GM18870 (cell line): ENCODE measurements around the gene TUBA4A.

Source experiments
- ATAC-seq: cut with Tn5 transposase; IDR thresholded peaks from one replicate; pipeline ENCODE4 v1.9.1; 2021; ENCODE audit warnings: moderate library complexity; ENCODE audit not compliant: unreplicated experiment

The TUBA4A gene

DNA sequence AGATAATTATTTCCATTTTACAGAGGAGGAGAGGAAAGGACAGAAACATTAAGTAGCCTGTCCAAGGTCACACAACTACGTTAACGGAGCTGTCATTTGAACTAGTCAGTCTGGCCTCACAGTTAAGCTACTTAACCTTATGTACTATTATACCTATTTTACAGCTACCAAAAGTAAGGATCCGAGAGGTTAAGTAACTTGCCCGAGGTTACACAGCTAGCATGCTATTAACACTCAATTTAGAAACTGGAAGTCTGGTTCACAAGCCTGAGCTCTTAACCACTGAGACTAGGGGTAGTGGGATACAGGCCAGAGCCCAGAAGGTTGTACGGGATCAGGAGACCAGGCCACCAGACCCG, 8.9 kb downstream of the TUBA4A start:
- no peak for ATAC-seq

DNA sequence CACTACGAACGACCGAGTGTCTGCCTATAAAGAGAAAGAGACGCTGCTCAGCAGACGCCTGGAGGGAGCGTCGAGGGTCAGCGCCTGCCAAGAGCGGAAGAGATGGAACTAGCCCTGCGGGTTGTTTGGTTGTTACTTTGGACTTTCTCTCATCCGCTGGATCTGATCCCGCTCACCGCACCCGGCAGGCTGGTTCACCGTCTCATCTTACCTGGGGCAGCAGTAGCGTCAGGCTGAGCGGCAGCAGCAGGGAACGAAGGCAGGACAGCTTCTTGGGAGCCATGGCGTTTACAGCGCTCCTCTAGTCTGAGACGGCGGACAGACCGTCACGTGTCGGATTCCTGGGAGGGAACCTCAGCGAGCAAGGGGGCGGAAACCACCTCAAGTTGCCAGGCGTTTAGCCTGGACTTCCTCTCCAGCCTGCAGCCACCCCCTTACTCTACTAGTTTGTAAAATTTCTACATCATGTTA, 10.4 kb downstream of the TUBA4A start:
- ATAC-seq = no peak

DNA sequence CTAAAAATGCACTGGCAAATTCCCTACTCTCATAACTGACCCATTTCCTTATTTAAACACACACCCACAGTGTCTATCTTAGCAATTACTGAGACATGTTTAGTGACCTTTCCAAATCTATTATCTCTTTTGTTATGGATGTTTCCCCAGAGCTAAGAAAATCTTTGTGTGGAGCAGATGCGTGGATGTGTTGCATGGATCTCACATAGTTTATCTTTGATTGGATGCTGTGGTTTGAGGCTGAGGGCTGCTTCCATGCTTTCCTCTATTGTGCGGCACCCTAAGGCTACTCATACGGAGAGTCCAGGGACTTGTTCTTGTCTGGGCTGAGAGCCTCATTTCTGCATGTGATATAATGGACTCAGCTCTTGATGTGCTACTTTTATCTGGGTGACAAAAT, 19.4 kb downstream of the TUBA4A start:
- ATAC-seq = no peak

DNA sequence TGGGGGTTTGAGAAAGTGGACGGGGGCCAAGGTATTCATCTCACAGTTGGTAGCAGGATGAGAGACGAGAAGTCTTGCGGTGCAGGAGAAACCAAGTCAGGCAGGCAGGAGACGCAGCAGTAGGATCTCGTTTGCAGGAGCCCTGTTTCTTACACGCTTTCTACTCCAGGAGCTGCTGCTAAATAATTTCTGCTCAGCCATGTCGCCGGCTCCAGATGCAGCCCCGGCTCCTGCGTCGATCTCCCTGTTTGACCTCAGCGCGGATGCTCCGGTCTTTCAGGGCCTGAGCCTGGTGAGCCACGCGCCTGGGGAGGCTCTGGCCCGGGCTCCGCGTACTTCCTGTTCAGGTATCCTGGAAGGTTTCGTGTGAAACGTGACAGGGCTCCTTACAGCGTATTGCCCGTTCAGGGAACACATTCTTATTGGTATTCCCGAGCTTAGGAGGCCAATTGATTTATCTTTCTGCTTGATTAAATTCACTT, 23.6 kb downstream of the TUBA4A start:
- no peak for ATAC-seq

DNA sequence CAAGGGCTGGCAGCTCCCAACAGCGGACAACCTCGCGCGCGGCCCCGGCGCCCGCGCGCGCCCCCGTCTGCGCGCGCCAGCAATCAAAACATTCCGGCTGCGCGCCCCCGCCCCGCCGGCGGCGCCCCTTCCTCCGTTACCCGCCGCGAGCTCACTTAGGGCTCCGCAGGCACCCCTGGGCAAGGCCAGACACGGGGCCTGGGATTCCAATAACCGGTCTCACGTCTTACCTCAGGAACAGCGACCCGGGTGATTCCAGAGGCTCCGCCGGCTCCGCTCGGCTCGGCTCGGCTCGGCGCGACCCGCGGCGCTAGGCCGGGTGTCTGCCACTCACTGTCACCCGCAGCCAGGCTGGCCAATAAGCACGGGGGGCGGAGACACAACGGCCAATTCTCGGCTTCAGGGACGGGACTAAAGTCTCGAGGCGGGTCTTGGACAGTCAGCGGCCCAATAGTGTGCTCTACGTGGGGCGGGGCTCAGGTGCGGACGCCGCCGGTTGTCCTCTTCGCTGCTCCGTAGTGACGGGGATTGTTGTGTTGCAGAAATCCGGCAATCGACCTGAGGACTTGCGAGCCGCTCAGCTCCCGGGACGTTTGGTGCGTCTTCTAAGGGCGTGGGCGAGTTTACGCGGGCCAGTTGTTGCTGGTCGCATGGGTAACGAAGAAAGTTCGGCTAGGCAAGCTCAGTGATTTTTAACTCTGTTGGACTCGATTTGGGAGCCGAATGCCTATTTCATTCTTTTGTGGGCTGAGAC, 24.2 kb downstream of the TUBA4A start, which contains the start of the genes ANKZF1 and ATG9A:
Gene ANKZF1, plus strand, starts transcription at position 502 of the 754 bp plus-strand sequence. CDS start 452 bp downstream, outside the sequence.
Gene ATG9A, minus strand, starts transcription at position 332 of the 754 bp plus-strand sequence. CDS start 1,612 bp downstream, outside the sequence.
- peak; percentile 92 for ATAC-seq

DNA sequence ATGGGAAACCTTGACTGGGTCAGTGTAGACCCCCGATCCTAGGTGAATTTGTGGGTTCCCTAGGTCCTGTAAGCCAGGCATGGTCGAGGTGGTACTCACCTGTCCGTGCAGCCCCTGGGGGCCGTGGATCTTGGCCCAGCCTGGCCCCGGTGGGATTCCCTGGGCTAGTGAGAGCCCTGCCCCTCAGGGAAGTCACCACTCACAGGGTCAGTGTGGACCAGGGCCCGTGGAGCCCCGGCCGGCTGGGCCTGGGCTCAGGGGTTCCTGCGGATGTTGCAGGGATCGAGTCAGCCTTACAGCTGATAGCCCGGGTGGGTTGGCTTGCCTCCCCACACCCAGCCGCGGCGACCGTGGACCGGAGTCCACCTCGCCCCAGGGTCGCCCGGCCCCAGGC, 24.8 kb downstream of the TUBA4A start:
- ATAC-seq = no peak

DNA sequence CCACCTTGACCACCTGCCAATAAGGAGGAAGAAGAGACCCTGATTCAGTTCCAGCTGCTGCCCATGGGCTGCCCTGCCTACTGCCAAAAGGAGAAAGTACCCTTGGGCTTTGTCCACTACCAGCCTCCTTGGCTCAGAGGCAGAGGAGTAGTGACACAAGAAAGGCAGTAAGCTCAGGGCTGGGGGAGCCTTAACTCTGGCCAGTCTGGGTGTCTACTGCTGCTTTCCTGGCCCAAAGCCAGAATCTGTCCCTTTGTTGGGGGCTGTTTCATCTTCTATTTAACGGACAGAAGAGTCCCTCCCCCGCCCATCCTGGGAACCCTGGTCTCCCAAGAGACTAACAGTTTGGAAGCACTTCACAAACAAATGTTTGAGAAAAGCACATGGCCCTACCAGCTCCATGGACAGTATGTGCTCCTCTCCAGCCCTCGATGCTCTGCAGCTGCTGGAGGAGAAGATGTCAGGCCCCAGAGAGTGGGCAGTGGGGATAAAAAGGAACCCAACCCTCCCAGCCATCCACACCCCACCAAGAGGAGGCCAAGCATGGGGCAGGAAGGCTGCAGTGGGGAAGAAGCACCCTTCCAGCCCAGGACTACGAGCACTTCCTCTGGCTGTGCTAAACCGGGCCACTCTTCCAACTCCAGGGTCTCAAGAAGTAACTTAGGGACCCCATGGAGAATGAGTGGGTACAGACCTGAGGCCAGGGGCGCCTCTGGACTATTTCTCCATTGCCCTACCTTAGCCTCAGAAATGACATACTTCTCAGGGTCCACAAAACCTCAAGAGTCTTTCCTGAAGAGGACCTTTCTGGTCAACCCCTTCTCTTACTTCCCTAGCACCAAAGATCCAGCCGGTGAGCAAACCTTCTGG, 25.4 kb downstream of the TUBA4A start:
- no peak for ATAC-seq

DNA sequence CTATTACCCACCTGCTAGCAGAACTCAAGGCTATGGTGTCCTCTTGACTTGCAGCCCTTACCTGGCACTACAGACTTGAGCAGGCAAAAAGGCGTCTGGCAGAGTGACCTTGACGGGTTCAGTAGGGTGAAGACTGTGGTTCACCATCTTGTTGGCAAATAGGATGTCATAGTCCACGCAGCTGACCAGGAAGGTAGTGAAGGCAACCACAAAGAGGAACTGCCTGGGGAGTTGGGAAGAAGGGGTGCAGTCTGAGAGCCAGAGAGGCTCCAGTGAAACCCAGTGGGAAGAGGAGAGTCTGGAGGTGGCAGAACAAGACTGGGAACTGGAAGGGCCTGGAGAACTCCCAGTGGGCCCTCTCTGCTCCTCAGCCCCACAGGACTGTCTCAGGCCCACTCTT, 28.4 kb downstream of the TUBA4A start:
- no peak for ATAC-seq

DNA sequence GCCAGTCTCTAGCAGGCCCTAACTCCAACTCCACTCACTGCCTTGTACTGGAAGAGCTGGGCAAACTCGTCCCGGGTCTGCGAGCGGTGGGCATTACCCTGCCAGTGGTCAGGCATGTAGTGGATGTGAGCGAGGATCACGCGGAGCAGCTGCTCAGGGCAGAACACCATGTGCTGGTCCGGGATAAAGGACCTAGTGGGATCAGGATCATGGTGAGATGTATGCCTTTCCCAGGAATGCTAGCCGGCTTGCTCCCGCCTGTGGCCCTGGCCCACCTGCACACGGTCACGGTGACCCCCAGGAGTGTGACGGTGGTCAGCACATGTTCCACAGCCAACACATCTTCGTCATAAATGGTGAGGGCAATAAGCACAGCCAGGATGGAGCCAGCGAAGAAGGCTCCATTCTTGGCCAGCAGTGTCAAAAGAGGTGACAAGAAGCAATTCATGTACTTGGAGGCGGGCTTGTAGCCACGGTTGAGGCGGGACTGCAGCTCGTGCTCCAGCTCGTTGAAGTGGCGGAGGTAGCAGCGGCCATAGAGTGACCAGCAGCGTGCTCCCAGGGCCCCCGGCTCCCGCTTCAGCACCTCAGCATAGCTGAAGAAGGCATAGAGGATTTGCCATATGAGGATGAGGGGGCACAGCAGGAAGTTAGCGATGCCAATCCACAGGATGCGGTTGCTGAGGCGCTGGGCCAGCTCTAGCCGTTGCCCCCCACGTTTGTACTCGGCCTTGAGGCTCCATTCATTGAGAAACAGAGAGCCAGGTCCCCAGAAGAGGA, 29.7 kb downstream of the TUBA4A start:
- no peak for ATAC-seq

DNA sequence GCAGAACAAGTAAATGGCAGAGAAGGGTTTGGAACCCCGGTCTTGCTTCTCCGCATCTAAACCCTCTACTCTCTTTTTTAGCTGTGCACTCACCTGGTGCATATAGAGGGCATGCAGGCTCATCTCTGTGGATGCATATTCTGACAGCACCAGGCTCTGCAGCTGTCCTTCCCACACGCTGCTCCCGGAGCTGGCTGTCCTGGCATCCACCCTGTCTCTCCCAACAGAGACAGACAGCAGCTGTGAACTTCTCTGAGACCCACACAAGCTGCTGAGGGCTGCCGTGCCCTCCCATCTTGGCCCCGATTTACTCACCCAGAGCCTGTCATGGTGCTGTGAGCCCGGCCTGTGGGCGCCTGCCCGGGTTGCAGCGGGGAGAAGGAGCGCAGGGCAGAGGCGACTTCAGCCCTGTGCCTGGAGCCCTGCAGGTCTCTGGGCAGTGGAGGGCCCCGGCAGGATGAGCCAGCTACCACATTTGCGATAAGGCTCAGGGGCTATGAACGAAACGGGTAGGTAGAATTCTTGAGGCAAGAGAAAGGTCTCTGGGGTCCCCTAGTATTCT, 31.7 kb downstream of the TUBA4A start:
- ATAC-seq = no peak

DNA sequence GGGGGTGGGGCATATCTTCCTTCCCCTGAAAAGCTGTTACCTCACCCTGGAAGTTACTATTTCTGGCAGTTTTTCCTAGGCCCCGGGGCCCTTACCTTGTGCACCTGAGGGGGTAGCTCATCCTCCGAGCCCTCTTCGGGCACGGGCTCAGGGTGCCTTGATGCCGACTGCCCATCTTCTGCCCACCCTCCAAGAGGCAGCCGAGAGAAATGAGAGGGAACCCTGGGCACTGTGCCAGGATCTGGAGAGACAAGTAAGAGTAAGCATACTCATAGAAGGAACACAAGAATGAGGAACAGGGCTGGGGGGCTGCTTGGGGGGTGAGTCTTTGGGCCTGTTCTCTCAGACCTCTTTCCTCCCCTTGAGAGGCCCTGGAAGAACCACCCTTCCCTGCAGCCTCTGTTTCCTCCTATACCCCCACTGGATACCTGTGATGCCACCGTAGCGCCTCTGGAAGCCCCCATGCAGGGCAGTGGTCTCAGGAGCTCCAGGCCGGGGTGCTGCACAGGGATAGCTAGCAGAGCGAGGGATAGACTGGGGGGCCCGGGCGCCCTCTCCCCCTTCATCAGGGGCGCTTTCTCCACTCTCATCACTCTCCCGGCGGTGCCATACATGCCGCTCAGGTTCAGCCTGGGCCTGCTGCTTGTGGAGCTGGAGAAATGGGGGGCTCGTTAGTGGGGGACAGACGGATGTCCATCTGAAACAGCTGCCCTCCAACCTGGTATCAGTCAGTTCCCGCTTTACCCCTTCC, 32.9 kb downstream of the TUBA4A start:
- ATAC-seq = no peak

DNA sequence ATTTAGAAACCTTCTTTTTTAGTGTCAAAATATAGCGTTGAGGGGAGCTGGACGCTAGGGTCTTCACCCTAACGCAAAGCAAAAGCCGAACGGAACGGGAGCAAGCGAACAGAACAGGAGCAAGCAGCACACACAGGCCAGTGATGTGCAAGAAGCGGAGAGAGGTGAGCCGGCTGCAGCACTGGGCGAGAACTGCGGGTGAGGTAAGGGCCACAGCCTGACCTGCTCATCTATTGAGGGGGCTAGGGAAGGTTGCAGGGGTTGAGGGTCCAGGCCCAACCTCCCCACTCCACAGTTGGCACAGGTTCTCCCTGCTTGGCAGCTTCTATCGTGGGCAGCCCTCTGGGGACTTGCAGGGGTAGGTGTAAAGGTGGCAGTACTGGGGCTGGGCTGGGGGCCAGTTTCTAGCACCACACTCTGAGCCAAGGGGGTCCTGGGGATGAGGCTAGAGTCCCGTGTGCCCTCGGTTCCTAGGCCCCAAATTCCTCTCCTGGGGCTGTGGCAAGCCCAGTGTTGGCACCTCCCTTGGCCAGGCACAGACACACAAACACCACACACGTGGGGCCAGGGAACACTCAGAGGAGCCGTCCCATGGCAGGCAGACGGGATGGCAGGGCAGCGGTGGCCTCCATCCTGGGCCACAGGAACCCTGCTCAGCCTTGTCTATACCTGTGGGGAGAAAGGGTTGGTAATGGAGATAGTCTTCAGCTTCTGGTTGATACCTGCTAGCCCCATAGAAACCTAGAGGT, 33.8 kb downstream of the TUBA4A start:
- ATAC-seq = no peak

DNA sequence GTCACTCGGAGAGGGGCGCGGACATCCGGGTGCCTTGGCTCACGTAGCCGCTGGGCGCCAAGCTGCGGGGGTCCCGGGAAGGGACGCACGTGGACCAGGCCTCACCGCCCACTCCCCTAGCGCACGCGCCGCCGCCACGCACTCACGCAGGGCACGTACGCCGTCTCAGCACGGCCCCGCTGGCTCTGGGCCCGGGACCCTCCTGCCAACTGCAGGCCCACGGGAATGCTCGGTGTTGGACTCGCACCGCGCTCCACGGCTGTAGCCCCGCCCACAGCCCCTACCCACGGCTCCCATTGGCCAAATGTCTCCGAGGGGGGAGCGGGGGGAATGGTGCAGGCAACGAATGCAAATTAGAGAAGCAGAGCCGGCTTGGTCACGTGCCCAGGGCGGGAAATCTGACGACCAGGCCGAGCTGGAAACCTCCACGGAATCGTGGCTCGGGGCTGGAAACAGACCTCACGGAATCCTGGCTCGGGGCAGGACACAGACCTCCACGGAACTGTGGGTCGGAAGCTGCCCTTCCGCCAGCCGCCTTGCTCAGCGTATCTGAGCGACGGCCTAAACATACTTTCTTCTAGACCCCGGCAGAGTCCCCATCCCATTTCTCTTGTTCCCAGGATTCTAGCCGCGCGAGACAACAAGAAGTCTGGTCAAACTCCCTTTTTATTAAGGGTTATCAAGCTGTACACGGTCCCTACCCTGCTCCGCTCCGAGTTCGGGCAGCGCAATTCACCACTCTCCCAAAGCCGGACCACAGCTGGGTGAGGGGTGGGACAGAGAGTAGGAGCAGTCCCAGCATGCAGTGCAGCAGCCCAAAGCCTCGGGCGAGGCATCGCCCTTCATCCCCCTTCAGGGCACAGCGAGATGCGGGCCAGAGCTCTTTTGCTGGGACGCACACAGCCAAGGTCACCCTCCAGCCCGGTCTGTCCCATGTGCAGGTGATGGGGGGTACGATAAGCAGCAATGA, 34.7 kb downstream of the TUBA4A start, which contains the start of gene ABCB6:
Gene ABCB6, minus strand, starts transcription at position 227 of the 970 bp plus-strand sequence. CDS start 285 bp downstream, outside the sequence.
- ATAC-seq = no peak

DNA sequence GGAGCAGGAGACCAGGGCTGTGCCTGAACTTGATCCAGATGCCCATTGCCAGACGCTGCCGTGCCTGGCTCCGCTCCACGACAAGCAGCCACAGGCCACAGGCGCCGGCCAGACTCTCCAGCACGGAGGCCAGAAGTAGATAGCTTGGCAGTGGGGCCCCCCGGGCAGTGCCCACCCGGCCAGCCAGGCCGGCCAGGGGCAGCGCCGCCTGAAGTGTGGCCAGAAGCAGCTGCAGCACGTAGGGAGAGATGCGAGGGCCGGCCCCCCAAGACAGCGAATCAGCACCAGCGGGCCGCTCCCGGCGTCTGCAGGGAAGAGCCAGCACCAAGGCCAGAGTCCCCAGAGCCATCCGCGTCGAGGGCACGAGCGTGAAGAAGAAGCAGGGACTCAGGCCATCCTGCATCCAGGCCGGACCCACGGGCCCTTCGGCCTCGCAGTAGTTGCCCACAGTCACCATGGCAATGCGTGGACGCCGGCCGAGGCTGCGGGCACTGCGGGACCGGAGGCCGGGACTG, 35.4 kb downstream of the TUBA4A start:
- ATAC-seq = no peak

DNA sequence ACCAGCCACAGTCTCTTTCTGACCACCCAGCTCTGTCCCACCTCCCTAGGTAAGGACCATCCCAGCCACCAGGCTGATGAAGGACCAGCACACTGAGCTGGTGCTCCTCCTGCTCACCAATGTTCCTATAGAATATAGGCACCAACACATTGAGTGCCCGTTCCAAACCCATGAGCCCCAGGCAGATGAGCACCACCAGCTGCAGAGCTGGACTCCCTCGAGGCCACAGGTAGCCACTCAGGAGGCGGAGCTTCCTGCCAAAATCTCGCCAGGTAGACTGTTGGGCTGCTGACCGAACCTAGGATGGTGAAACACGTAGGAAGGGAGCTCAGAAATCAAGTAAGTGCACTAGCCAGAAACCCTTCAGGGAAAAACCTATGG, 37.2 kb downstream of the TUBA4A start:
- no peak for ATAC-seq

DNA sequence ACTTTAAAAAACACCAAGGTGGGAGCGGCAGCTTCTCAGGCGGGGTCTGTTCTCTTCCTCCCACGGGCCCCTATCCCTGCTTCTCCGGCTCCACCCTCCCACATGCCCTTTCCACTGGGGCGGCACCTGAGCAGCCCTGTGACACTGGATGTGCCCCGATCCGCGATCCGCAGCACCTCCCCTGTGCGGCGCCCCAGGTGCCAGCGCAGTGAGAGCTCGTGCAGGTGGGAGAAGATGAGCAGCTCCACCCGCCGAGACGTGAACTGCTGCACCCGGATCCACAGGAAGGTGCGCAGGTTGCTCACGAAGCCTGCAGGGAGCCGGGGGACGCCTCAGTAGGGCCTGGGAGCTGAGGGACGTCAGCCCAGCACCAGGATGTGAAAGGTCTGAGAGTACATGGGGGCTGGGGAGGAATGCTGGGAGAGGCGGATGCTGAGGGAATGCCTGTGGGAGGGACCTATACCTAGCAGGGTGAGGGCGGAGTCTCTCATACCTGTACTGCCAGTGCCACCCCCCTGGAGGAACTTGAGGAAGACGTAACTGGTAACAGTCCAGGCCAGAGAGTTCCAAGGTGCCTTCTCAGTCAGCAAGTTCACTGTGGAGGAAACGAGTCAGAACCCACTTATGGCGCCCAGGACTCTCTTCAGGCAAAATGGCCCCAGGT, 37.7 kb downstream of the TUBA4A start:
- no peak for ATAC-seq

DNA sequence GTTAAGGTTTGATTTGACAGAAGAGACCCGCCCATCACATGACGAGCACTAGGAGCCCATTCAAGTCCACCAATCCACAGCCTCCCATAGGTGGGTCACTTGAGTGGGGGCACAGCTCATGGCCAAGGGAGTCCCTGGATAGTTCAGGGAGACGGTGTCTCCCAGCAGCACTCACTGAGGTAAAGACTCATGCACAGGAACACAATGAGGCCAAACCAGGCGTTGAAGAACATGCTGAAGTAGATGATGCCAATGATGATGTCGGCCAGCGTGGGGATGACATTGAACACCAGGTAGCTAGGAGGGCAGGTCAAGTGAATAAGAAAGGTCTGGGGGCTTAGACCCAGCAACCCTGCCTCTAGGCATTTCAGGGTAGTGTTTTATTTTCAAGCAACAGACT, 38.9 kb downstream of the TUBA4A start:
- no peak for ATAC-seq
